Heart left ventricle (tissue), 16 donors: ENCODE data around the gene AMDHD2. TPM values are rescaled to one million over a fixed set of nuclear protein-coding genes. Genes with fewer than 3 reads are reported as not detected.

Source experiments
- ATAC-seq, 4 donors: fragments of 200-7000 bp; cut with Tn5 transposase; one replicate each; pipeline ENCODE4 v1.9.1; 2020 to 2022; ENCODE audit warnings: moderate library complexity in 4 of 4, mild to moderate bottlenecking in 3 of 4, moderate number of reproducible peaks in 1 of 4
- DNase-seq, 5 donors: peaks; one replicate each; pipeline ENCODE4 v3.0.0-alpha.2; 2020
- H3K27ac ChIP-seq, 12 donors: fragments of 200-600 bp; sonication (generic) in 4 of 12; one replicate each; pipeline versions ENCODE4 v1.5.0 to v1.8.0; 2016 to 2022; ENCODE audit warnings: mild to moderate bottlenecking in 2 of 12
- H3K27me3 ChIP-seq, 9 donors: fragments of 200-600 bp; sonication (generic) in 2 of 9; one replicate each; pipeline versions ENCODE4 v1.5.1 to v1.8.0; 2016 to 2022; ENCODE audit warnings: mild to moderate bottlenecking in 3 of 9
- H3K36me3 ChIP-seq, 9 donors: fragments of 200-600 bp; sonication (generic) in 2 of 9; one replicate each; pipeline versions ENCODE4 v1.5.0 to v1.8.0; 2018 to 2022; ENCODE audit warnings: mild to moderate bottlenecking in 2 of 9
- H3K4me1 ChIP-seq, 12 donors: fragments of 200-600 bp; sonication (generic) in 4 of 12; one replicate each; pipeline versions ENCODE4 v1.5.0 to v1.8.0; 2016 to 2022; ENCODE audit warnings: mild to moderate bottlenecking in 3 of 12
- H3K4me3 ChIP-seq, 12 donors: fragments of 200-600 bp; sonication (generic) in 4 of 12; one replicate each; pipeline versions ENCODE4 v1.5.0 to v1.8.0; 2017 to 2022; ENCODE audit warnings: mild to moderate bottlenecking in 9 of 12, moderate library complexity in 4 of 12
- H3K9me3 ChIP-seq, 12 donors: fragments of 200-600 bp; sonication (generic) in 4 of 12; one replicate each; pipeline versions ENCODE4 v1.5.0 to v1.8.0; 2016 to 2022; ENCODE audit warnings: mild to moderate bottlenecking in 1 of 12
- CTCF ChIP-seq, 12 donors: fragments of 200-600 bp; sonication (generic) in 4 of 12; IDR thresholded peaks; one replicate each; pipeline versions ENCODE4 v1.5.0 to v1.8.0; 2018 to 2022; ENCODE audit warnings: antibody characterized with exemption in 12 of 12, mild to moderate bottlenecking in 5 of 12
- POLR2A ChIP-seq, 2 donors: fragments of 450-650 bp; IDR thresholded peaks; one replicate each; pipeline ENCODE4 v1.6.1; 2017; ENCODE audit warnings: antibody characterized with exemption in 2 of 2, mild to moderate bottlenecking in 2 of 2, moderate library complexity in 2 of 2
- WGBS, 4 donors: extraction: QIAGEN DNeasy Blood & Tissue Kit in 2 of 4; methylation state at CpG; one replicate each; pipeline versions ENCODE4 v1.1.5 to v1.1.7; 2013 to 2018; 5-methylcytosine and 5-hydroxymethylcytosine counted together
- intact Hi-C, 10 donors: fragments of 100-400 bp; cut with DNase I; formaldehyde crosslinking; loops; one replicate each; pipeline versions ENCODE4 v1.11.1 to v1.14.2; 2022
- polyA plus RNA-seq, 2 donors: library from polyadenylated mRNA; stranded (reverse); fragments of 200-250 nt; gene quantifications; one replicate each; pipeline ENCODE4 v1.2.3, GENCODE V29; 2013
- total RNA-seq, 9 donors: library from RNA; depleted of rRNA in 2 of 9; stranded (reverse); fragments of >200 nt in 2 of 9; fragmentation: NEBNext Ultra II Directional in 3 of 9; extraction: Animal tissue kit (Norgen Biotek cat#: 25700) in 3 of 9; gene quantifications; one replicate each; pipeline versions ENCODE4 v1.1.0 to v1.2.4, GENCODE V29; 2016 to 2023
- donor health status: ischemic (EF 13 %, LVEDD 7.1; RV severe dilation, severe dysfunction).
- donor health status: healthy with polysubstance abuse.
- donor health status: DM: no; HTN: yes; CAD: no.
- donor health status: DM: no; HTN: no; CAD: no.
- donor health status: ischemic (EF 25% LVEDD 6.9; RV normal size, moderate dysfunction).
- donor health status: ischemic (EF 25% LVEDD 5.7; RV mildly dilated, moderate dysfunction).
- donor health status: healthy.
- donor health status: DM: yes; HTN: yes; CAD: no.
- donor health status: ischemic (EF 35%, LVEDD 5.7; RV mildly dilated, moderate dysfunction).
- donor health status: nonischemic (EF 11% LVEDD 7.7; RV severe dilation, severe dysfunction).
- donor health status: DM: yes; HTN: yes; CAD: no.
- donor health status: PGD.
- donor health status: ischemic (EF 29% LVEDD 5.4; RV normal size, mild dysfunction).
- donor health status: nonischemic (EF 23%, LVEDD 6.1; RV moderate dilation, normal function).

The AMDHD2 gene
- total and polyA plus RNA-seq, 11 donors, result 8.9 to 34.0 (median 11.8) TPM

- Histone ChIP-seq H3K9me3 (no peaks in the 10 kb centered on the region), H3K4me3 (peak overlapping the region in 10 of 12 donors; percentile 58 to 90 (median 68)), H3K4me1 (peaks cover 22 to 63% (median 58%) of the 10 kb centered on the region in 12 donors), H3K27ac (peak overlapping the region in 11 of 12 donors; percentile 73 to 99 (median 85)), H3K27me3 (no peaks in the 10 kb centered on the region), H3K36me3 (peaks cover 0 to 45% (median 27%) of the 10 kb centered on the region in 9 donors)
- ATAC-seq (peak in 1 of 4 donors; percentile 11), DNase-seq (peak in 1 of 5 donors; percentile 41)
- 34 to 48% (median 41%) methylated on average over 20 to 22 of the region's 22 CpGs for WGBS, 4 donors
- intact Hi-C loops, result loop anchor here in 2 of 10 donors (2.0 to 10.0 kb wide), 2 partner anchors 17 to 255 kb away; partner anchors contain the start of gene RNPS1 (in 1 of the 2)
- TF ChIP-seq CTCF (IDR thresholded peaks at IDR 0.05), result no peak
- TF ChIP-seq POLR2A (IDR thresholded peaks at IDR 0.05), result no peak
Observed at GRCh38 chr16:2519711-2520080, 475 bp upstream of the AMDHD2 start.

- H3K36me3 ChIP-seq, result peaks cover 0 to 57% (median 38%) of the 10 kb centered on the region in 9 donors
Observed at GRCh38 chr16:2520784-2521531, 787 bp downstream of the AMDHD2 start.

GRCh38 chr16:2523801-2524231 lies 3.6 kb downstream of the AMDHD2 start:
- 89 to 96% (median 90%) methylated on average over 6 of the region's 6 CpGs for WGBS, 4 donors
- Histone ChIP-seq H3K9me3 (no peaks in the 10 kb centered on the region), H3K27me3 (no peaks in the 10 kb centered on the region), H3K36me3 (peaks cover 0 to 76% (median 58%) of the 10 kb centered on the region in 9 donors), H3K4me1 (peaks cover 10 to 22% (median 20%) of the 10 kb centered on the region in 12 donors), H3K4me3 (no peak overlapping the region), H3K27ac (no peak overlapping the region)
- peak in 1 of 5 donors; percentile 34 for DNase-seq
- TF ChIP-seq CTCF (IDR thresholded peaks at IDR 0.05) (no peak), POLR2A (IDR thresholded peaks at IDR 0.05) (no peak)
- no peak for ATAC-seq
- intact Hi-C loops, result no loop called here

More at GRCh38 chr16:2520784-2521531, 787 bp downstream of the AMDHD2 start:
- intact Hi-C loops, result no loop called here
- peak in 4 of 5 donors; percentile 23 to 69 (median 44) for DNase-seq
- no peaks in the 10 kb centered on the region for H3K27me3 ChIP-seq
- no peak for TF ChIP-seq CTCF (IDR thresholded peaks at IDR 0.05)
- no peak for TF ChIP-seq POLR2A (IDR thresholded peaks at IDR 0.05)
- 20 to 38% (median 24%) methylated on average over 22 to 41 of the region's 41 CpGs for WGBS, 4 donors
- peak in 1 of 4 donors; percentile 3 for ATAC-seq
- H3K27ac ChIP-seq, result peak overlapping the region in 9 of 12 donors; percentile 9 to 99 (median 85)
- peaks cover 17 to 51% (median 47%) of the 10 kb centered on the region in 12 donors for H3K4me1 ChIP-seq
- no peaks in the 10 kb centered on the region for H3K9me3 ChIP-seq
- peak overlapping the region; percentile 18 to 90 (median 67) for H3K4me3 ChIP-seq

GRCh38 chr16:2524339-2524938 lies 4.3 kb downstream of the AMDHD2 start:
- intact Hi-C loops, result no loop called here
- TF ChIP-seq POLR2A (IDR thresholded peaks at IDR 0.05) (no peak), CTCF (IDR thresholded peaks at IDR 0.05) (no peak)
- no peak for ATAC-seq
- H3K9me3 ChIP-seq, result no peaks in the 10 kb centered on the region
- H3K27me3 ChIP-seq, result no peaks in the 10 kb centered on the region
- no peak overlapping the region for H3K27ac ChIP-seq
- peak in 1 of 5 donors; percentile 6 for DNase-seq
- H3K4me1 ChIP-seq, result peaks cover 4 to 16% (median 14%) of the 10 kb centered on the region in 12 donors
- peaks cover 0 to 76% (median 61%) of the 10 kb centered on the region in 9 donors for H3K36me3 ChIP-seq
- no peak overlapping the region for H3K4me3 ChIP-seq
- WGBS, 4 donors, result 92 to 95% (median 94%) methylated on average over 9 of the region's 9 CpGs
